Fibroblast of skin of left biceps (primary cell): ENCODE measurements around the gene WASF3.
"Not testable (repeated sequence)": the region's sequence is repeated elsewhere in the genome, so short reads cannot be mapped to it uniquely, and the experiment has no call there.

ENCODE experiments used
- DNase-seq, 2 experiments: peaks; one replicate each; pipeline ENCODE4 v3.0.0-alpha.2; 2013; ENCODE audit warnings: low read depth in 2 of 2

The WASF3 gene

DNA sequence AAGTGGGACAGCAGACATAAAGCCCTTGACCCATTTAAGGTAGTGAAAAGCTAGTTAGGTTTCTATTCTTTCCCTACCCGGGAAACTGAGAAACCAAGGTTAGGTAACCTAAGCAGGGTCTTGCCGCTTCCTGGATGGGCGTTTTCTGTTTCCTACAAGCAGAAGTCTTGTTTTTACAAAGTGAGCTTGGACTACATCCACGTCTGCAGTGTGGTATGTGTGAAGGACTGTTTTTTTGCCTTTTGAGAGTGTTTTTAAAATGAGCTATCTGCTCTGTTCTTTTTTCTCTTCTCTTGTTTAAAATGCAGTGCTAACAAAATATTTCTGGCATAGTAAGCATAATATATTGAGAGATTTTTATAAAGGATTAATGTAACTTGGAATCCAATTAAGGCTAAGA, 153.7 kb downstream of the WASF3 start:
- DNase-seq: no peak

DNA sequence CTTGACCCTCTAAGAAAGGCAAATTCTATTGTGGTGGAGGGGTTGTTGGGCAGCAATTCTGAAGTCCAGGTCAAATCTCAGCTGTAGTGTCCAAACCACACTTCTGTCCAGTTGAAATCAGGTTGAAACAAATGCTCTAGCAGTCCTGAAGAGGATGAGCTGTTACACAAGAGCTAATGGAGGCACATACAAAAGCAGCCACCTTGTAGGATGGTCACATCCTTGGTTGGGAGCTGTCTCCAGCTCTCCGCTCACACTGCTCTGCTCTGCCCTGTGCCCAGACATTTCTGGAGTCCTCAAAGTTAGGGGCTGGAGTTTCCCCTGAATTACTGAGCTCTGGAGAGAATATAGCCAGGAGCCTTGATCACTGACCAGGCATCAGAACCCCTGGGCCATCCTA, 155.9 kb downstream of the WASF3 start:
- no peak for DNase-seq

DNA sequence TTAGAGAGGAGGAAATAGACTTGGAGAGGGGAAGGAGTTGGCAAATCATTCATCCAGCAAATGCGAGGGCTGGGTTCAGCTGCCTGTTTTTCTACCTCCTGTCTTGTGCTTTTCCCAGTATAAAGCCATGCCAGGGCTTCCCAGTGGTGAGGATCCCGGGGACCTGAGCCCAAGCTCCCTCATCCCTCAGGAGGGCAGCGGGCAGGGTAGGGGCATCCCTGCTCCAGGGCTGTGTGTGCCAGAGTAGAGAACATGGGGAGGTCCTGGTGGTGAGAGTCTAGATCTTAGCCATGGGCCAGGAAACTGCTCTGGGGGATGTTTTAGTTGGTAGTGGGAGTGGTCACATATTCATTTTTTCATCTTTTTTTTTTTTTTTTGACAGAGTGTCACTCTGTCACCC, 159.5 kb downstream of the WASF3 start:
- no peak for DNase-seq

DNA sequence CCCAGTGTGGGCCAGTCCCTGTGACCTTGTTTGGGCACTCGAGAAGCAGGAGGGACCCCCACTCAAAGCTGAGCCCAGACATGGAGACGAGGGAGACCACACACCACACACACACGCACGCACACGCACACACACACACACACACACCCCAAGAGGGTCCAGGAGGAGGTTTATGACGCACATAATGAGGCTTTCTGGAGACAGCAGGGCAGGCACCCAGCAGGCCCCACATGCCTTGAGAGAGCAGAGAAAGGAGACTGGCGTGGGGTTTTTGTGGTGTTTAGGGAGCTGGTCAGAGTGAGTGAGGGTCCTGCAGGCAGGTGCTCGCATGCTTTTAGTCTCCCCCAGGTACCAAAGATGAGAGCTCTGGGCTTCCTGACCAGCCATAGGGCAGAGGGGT, 160.7 kb downstream of the WASF3 start:
- DNase-seq: no peak

DNA sequence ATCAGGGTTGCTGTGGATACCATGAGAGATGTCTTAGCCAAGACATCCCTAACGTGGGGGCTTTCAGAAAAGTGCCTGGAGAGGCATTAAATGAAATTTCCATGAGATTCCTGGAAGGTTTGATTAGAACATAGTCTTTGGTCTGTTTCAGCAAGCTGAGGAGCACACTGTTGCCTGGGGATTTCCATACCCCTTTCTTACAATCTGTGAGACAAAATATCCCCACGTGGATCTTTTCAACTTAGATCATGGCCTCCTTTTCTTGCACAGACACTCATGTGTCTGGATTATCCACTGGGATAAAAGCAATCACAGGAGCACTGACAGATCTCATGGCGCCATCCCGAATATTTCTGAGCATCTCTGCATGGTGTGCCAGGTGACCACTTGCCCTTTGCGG, 161.4 kb downstream of the WASF3 start:
- no peak for DNase-seq

DNA sequence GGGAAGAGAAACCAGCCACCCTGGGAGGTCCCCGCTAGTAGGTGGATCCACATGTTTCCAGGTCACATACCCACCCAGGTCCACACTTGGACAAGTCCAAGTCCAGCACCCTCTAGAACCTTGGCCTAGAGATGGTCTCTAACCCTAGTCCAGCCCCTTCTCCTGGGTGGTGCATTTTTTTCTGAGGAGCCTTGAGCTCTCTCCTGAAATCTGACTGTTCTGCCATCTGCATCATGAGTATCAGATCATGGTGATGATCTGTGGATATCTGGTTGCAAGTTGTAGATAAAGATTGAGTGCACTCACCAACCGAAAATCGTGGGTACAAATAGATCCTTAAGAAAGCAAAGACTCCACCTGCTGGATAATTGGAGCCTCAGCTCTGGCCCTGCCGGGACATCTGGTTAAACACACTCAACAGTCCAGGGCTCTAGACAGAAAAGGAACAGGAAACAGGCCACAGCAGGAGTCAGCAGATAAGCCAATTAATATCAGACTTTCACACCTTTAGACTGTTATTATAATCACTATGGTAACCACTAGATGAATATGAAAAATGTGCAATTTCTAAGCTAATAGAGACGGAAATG, 162.0 kb downstream of the WASF3 start:
- no peak for DNase-seq

DNA sequence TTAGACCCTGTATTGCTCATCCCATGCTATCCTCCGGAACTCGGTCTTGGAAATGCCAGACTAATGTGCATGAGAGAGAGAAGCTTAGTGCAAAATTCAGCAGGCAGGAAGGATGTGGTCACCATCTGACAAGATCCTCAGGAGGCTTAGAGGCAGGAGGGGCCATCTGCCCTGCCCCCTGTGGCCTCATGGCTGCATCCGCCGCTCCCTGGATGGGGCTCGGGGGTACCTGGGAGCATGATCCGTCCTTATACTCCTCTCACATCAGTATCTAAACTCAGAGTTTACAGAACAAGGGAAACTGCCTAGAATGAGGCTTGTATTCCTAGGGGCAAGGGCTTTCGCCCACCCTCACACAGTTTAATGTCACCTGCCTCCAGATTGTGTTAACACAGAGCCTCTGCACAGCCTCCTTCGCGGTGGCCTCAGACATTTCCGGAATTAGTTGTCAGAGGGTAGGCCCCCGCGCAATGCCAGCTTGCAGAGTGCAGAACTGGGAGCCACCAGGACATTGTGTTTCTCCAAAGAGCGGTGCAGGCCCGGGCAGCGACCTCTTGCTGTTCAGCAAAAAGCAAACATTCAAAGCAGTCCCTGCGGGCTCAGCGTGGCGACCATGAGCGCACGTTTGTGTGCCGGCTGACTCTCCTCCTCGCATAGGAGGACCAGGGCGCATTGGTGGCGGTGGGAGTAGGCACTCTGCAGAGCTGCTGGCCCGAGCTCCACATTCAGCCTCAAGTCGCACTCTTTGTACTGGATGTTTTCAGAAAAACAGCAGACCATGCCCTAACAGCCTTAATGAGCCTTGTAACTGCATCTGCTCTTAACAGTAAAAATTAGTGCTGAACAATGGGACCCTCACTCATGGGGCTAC, 164.0 kb downstream of the WASF3 start:
- no peak for DNase-seq

DNA sequence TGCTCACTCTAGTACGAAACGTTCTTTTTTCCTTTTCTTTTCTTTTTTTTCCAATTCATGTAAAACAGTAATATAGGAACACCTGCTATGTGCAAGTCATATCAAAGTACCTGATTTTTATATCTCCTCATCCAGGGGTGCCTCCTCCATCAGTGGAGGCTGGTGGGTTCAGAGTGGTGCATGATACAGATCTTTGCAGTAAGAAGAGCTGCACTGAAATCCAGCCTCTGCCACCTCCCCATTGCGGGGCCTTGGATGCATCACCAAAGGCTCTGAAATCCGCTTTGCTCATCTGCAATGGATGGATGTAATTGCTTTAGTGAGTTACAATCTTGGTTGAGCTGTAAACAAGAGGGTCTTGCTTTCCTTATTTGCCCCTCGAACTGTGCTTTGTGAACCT, 164.8 kb downstream of the WASF3 start:
- no peak for DNase-seq

DNA sequence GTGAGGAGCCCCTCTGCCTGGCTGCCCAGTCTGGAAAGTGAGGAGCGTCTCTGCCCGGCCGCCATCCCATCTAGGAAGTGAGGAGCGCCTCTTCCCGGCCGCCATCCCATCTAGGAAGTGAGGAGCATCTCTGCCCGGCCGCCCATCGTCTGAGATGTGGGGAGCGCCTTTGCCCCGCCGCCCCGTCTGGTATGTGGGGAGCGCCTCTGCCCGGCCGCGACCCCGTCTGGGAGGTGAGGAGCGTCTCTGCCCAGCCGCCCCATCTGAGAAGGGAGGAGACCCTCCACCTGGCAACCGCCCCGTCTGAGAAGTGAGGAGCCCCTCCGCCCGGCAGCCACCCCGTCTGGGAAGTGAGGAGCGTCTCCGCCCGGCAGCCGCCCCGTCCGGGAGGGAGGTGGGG, 166.1 kb downstream of the WASF3 start:
- not testable (repeated sequence) for DNase-seq

DNA sequence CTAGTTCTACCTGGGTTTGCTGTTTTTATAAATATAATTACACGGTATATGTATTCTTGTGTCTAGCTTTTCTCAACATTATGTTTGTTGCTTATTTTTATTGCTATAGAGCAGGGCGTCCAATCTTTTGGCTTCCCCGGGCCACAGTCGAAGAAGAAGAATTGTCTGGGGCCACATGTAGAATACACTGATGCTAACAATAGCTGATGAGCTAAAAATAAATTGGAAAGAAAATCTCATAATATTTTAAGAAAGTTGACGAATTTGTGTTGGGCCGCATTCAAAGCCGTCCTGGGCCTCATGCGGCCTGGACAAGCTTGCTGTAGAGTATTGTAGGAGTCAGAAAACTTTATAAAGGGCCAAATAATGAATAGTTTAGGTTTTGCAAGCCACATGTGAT, 169.2 kb downstream of the WASF3 start:
- no peak for DNase-seq

DNA sequence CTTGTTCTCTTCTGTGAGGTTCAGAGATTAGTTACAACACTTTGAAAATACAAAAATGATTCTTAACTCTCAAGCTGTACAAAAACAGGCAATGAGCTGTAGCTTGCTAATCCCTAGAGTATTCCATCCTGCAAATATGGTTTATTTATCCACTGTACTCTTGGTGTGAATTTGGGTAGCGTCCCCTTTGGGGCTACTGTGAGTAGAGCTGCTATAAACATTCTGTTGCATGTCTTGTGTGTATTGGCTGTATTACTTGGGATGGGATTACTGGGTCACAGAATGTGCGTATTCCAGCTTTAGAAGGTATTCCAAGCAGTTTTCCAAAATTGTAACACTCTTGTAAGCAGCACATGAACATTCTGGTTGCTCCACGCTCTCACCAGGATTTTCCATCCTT, 169.6 kb downstream of the WASF3 start:
- DNase-seq: no peak

DNA sequence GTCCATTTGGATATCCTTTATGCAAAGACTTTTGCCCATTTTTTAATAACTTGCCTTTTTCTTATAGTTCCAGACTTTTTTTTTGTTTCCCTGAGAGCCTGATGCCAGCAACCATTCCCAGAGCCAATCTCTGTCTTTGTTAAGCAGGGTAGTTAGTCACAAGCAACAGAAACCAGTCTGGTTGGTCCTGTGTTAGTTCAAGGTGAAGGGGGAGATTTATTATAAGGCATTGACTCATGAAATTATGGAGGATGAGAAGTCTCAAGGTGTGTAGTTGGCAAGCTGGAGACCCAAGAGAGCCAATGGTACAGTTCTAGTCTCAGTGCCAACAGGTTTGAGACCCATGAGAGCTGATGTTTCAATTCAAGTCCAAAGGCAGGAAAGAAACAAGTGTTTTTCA, 170.2 kb downstream of the WASF3 start:
- DNase-seq: no peak

DNA sequence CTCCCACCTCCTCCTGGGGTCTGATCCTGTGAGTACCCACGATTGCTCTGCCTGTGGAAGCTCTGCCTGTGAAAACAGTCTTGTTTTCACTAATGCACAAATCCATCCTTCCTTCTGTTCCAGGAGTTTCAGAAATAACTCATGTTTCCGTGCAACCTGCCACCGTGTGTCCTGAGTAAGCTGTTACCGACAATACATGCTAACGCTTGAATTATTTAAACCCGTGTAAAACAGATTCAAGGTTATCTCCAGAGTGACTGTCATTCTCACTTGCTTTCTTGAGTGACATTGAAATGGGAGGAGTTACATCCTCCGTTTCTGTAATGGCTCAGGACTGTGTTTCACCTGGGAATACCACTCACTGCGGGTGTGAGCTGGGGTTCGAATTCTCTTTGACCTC, 178.2 kb downstream of the WASF3 start:
- no peak for DNase-seq
